GM12878 (cell line): Measurements from ENCODE around the gene TP53BP1. TPM values are rescaled to one million over a fixed set of nuclear protein-coding genes. Genes with fewer than 3 reads are reported as not detected.

Experiments used
- ATAC-seq: fragments of 200-7000 bp; cut with Tn5 transposase; 3 replicates; pipeline ENCODE4 v1.9.1; 2020; ENCODE audit warnings: mild to moderate bottlenecking, moderate library complexity
- BruUV-seq: library from RNA; stranded (reverse); fragments of 400-500 nt; replicated peaks from 2 replicates; lab custom pipeline; 2021; lab: Mats Ljungman, UMichigan
- CTCF ChIA-PET: fragments of 300-600 bp; sonication (Branson Sonifier 250); formaldehyde crosslinking; extraction: SDS; loops from one replicate; lab custom pipeline; 2021; ENCODE audit warnings: inconsistent platforms; lab: Yijun Ruan, JAX
- POLR2A ChIA-PET: fragments of 350-600 bp; formaldehyde crosslinking; extraction: SDS; loops from one replicate; lab custom pipeline; 2021; ENCODE audit warnings: inconsistent platforms; lab: Charles Lee
- RAD21 ChIA-PET: fragments of 300-600 bp; sonication (Branson Sonifier 250); formaldehyde crosslinking; loops from one replicate; lab custom pipeline; 2023; ENCODE audit warnings: antibody characterized with exemption; ENCODE audit not compliant: unreplicated experiment; lab: Charles Lee
- SMC1A ChIA-PET: fragments of 300-600 bp; sonication (Branson Sonifier 250); formaldehyde crosslinking; loops from one replicate; lab custom pipeline; 2023; ENCODE audit not compliant: unreplicated experiment, uncharacterized antibody; lab: Charles Lee
- DNase-seq: peaks from one replicate; pipeline ENCODE4 v3.0.0-alpha.2; 2011; ENCODE audit warnings: low read depth, low spot score
- FAIRE-seq: peaks from 3 replicates; lab custom pipeline; 2011; peaks lifted over from hg19 to GRCh38; lab: Jason Lieb, UNC
- H2AFZ ChIP-seq: 2 replicates; pipeline ENCODE4 v1.6.0; 2011; ENCODE audit warnings: low read depth, low read length, control low read depth; ENCODE audit not compliant: control insufficient read depth
- H3K27ac ChIP-seq: 2 replicates; pipeline ENCODE4 v1.5.1; 2011; ENCODE audit warnings: control low read depth; ENCODE audit not compliant: control insufficient read depth, insufficient read depth
- H3K27me3 ChIP-seq, 2 experiments: replicated peaks in 1 of 2; 2 replicates each; pipeline versions ENCODE4 v1.6.0 to v1.6.1; 2011; ENCODE audit warnings: low read length in 1 of 2; ENCODE audit not compliant: control insufficient read depth in 2 of 2, insufficient read depth in 2 of 2
- H3K36me3 ChIP-seq, 2 experiments: 2 replicates each; pipeline ENCODE4 v1.5.1; 2011; ENCODE audit warnings: low read length in 1 of 2; ENCODE audit not compliant: control insufficient read depth in 2 of 2, insufficient read depth in 2 of 2
- H3K4me1 ChIP-seq: 2 replicates; pipeline ENCODE4 v1.6.1; 2011; ENCODE audit warnings: mild to moderate bottlenecking, low read length, moderate library complexity, mixed read lengths; ENCODE audit not compliant: control insufficient read depth, insufficient read depth
- H3K4me2 ChIP-seq: 2 replicates; pipeline ENCODE4 v1.6.0; 2011; ENCODE audit warnings: control low read depth; ENCODE audit not compliant: control insufficient read depth, insufficient read depth
- H3K4me3 ChIP-seq: fragments of 200-600 bp; sonication (generic); 2 replicates; pipeline ENCODE4 v1.5.1; 2016
- H3K79me2 ChIP-seq: 2 replicates; pipeline ENCODE4 v1.6.0; 2011; ENCODE audit warnings: low read length; ENCODE audit not compliant: control insufficient read depth, insufficient read depth
- H3K9ac ChIP-seq: 2 replicates; pipeline ENCODE4 v1.8.0; 2011; ENCODE audit warnings: low read length, control low read depth, mixed read lengths; ENCODE audit not compliant: control insufficient read depth, insufficient read depth
- H3K9me3 ChIP-seq: replicated peaks from 3 replicates; pipeline ENCODE4 v1.5.1; 2011; ENCODE audit warnings: mild to moderate bottlenecking, low read length; ENCODE audit not compliant: control insufficient read depth, insufficient read depth
- H4K20me1 ChIP-seq: 2 replicates; pipeline ENCODE4 v1.6.0; 2011; ENCODE audit not compliant: control insufficient read depth, insufficient read depth
- ETV6 ChIP-seq, 2 experiments: fragments of 450-650 bp in 1 of 2; IDR thresholded peaks in 1 of 2; conservative IDR thresholded peaks in 1 of 2; 2 replicates each; pipeline ENCODE4 v1.6.1; 2014; ENCODE audit warnings: antibody characterized with exemption in 1 of 2, borderline replicate concordance in 1 of 2, low read depth in 1 of 2, mild to moderate bottlenecking in 1 of 2, moderate library complexity in 1 of 2
- HCFC1 ChIP-seq: fragments of 150-350 bp; IDR thresholded peaks from 2 replicates; pipeline ENCODE4 v1.6.1; 2014; ENCODE audit warnings: low read length
- NFIC ChIP-seq: IDR thresholded peaks from 2 replicates; pipeline ENCODE4 v1.6.1; 2012; ENCODE audit warnings: low read depth, mild to moderate bottlenecking, inconsistent platforms, low read length, moderate library complexity
- POU2F2 ChIP-seq: IDR thresholded peaks from 3 replicates; pipeline ENCODE4 v1.6.1; 2011; ENCODE audit warnings: low read depth, mild to moderate bottlenecking, low read length, borderline replicate concordance
- RB1 ChIP-seq: fragments of 450-650 bp; formaldehyde crosslinking; IDR thresholded peaks from 2 replicates; pipeline ENCODE4 v1.6.1; 2017; ENCODE audit warnings: mild to moderate bottlenecking, borderline replicate concordance
- USF2 ChIP-seq: IDR thresholded peaks from 2 replicates; pipeline ENCODE4 v1.6.1; 2011; ENCODE audit warnings: low read depth, low read length, improper control_type of control experiment, borderline replicate concordance
- ZNF24 ChIP-seq: fragments of 450-650 bp; IDR thresholded peaks from 2 replicates; pipeline ENCODE4 v1.6.1; 2017; ENCODE audit warnings: antibody characterized with exemption, mild to moderate bottlenecking
- WGBS: methylation state at CpG from one replicate; pipeline ENCODE4 v1.1.6; 2016; ENCODE audit warnings: low lambda C conversion rate; ENCODE audit not compliant: insufficient replicate concordance, insufficient coverage; ENCODE audit errors: missing lambda C conversion rate; 5-methylcytosine and 5-hydroxymethylcytosine counted together
- in situ Hi-C: fragments of 300-500 bp; cut with MboI; formaldehyde crosslinking; loops from 9 replicates; pipeline ENCODE4 v1.14.3; 2018; ENCODE audit warnings: mixed read lengths
- intact Hi-C: fragments of 100-400 bp; cut with micrococcal nuclease; formaldehyde crosslinking; loops from one replicate; pipeline ENCODE4 v1.14.2; 2022; ENCODE audit not compliant: unreplicated experiment
- polyA plus RNA-seq, 11 experiments: library from polyadenylated mRNA; depleted of rRNA in 4 of 11; unstranded in 6 of 11; stranded (reverse) in 5 of 11; fragments of >200 nt; fragmentation: Nextera tagmentation in 4 of 11; fragmentation: Illumina TruSeq in 1 of 11; extraction: Ambion mirVana in 4 of 11; extraction: Trizol in 1 of 11; gene quantifications; 1 replicate in 1 of 11; 2 replicates in 10 of 11; pipeline versions ENCODE4 v1.2.1 to v1.2.3, GENCODE V29; 2011 to 2016; ENCODE audit warnings: inconsistent platforms in 2 of 11, missing spikeins in 2 of 11, low read depth in 1 of 11
- total RNA-seq, 4 experiments: library from RNA; depleted of rRNA in 3 of 4; stranded (reverse); fragments of >200 nt in 3 of 4; fragmentation: Illumina TruSeq in 1 of 4; extraction: Trizol in 1 of 4; gene quantifications; 2 replicates each; pipeline versions ENCODE4 v1.2.1 to v1.2.3, GENCODE V29; 2013 to 2021

Gene TP53BP1
- total and polyA plus RNA-seq, 10 of the 15 experiments (the other 5 are each of a cell fraction or from before 2014, with no cell fraction given) = 6.2 to 50.2 (median 19.3) TPM

GRCh38 chr15:43488790-43489189, 4.2 kb downstream of the TP53BP1 start (continued):
- no peak for TF ChIP-seq RB1
- TF ChIP-seq HCFC1 = no peak
- no peak for TF ChIP-seq USF2
- TF ChIP-seq NFIC = no peak
- no peak for TF ChIP-seq POU2F2

DNA sequence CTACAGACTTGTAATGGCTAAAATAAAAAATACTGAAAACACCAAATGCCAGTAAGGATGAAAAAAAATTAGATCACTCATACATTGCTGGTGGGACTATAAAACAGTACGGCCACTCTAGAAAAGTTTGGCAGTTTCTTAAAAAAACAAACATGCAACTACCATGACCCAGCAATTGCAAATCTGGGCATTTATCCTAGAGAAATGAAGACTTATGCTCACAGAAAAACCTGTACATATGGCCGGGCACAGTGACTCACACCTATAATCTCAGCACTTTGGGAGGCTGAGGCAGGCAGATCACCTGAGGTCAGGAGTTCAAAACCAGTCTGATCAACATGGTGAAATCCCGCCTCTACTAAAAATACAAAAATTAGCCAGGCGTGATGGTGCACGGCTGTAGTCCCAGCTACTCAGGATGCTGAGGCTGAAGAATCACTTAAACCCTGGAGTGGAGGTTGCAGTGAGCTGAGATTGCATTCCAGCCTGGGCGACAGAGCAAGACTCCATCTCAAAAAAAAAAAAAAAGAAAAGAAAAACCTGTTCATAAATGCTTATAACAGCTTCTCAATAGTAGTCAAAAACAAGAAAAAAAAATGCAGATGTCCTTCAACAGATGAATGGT, 5.6 kb downstream of the TP53BP1 start:
- H3K9me3 ChIP-seq = no peaks in the 10 kb centered on the region
- CTCF ChIA-PET = interaction anchor here (1.1 to 1.7 kb wide), 2 partner anchors 23 to 28 kb away, joined by 4 to 6 read pairs; no protein-coding TSS in a partner anchor
- H4K20me1 ChIP-seq = no peaks in the 10 kb centered on the region
- SMC1A ChIA-PET = interaction anchor here (3.9 kb wide), 1 partner anchor 27 kb away, joined by 26 read pairs; no protein-coding TSS in a partner anchor
- no peaks in the 10 kb centered on the region for H3K4me1 ChIP-seq
- RAD21 ChIA-PET = no interaction called here
- FAIRE-seq (no peak), DNase-seq (no peak), ATAC-seq (no peak)
- peaks cover 0 to 3% of the 10 kb centered on the region in 2 experiments; a peak in 2 of 4 replicates for H3K36me3 ChIP-seq
- H3K9ac ChIP-seq = no peak overlapping the region
- intact Hi-C loops = no loop called here
- H3K27ac ChIP-seq = no peak overlapping the region
- no peaks in the 10 kb centered on the region for H3K27me3 ChIP-seq
- in situ Hi-C loops = no loop called here
- H3K4me2 ChIP-seq = no peak overlapping the region
- H3K79me2 ChIP-seq = peaks cover 3% of the 10 kb centered on the region
- no TSS peak for BruUV-seq
- TF ChIP-seq ETV6 (conservative IDR thresholded peaks at IDR 0.05 in 1 of 2, IDR thresholded peaks at IDR 0.05 in 1 of 2; ENCODE audit: borderline replicate concordance in 1 of 2, low read depth in 1 of 2) (no peak), ZNF24 (no peak)
- no peak overlapping the region for H3K4me3 ChIP-seq
- no peak overlapping the region for H2AFZ ChIP-seq
- WGBS = 75% methylated on average over 5 of the region's 6 CpGs
- POLR2A ChIA-PET = interaction anchor here (0.7 kb wide), 1 partner anchor 1197 kb away, joined by 3 read pairs; no protein-coding TSS in a partner anchor
